GM12873 (cell line): ENCODE results near the gene POFUT2.

Source experiments
- TF ChIP-seq, protein P1 (sequence below): IDR thresholded peaks from 2 replicates; pipeline ENCODE4 v1.5.1; 2012; ENCODE audit warnings: low read depth, mild to moderate bottlenecking, moderate library complexity, low read length, control low read depth; ENCODE audit not compliant: insufficient read depth; ENCODE audit errors: missing control alignments

The POFUT2 gene

DNA sequence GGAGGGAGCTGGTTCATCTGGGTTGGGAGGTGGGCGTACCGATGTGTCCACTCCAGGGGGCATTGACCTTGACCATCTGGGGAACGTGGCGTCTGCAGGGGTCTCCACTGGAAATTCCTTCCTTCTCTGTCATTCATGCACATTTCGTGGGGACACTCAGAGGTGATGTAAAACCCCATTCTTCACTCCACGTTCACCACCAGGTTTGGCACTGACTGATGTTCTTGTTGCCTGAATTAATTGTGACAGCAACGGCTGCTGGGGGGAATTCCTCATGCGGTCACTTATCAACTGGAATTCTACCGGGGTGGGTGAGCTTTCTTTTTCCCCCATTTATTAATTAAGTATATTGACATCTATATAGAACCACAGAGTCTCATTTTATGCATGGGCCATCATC lies 18.1 kb upstream of the POFUT2 start:
- TF ChIP-seq, protein P1, sequence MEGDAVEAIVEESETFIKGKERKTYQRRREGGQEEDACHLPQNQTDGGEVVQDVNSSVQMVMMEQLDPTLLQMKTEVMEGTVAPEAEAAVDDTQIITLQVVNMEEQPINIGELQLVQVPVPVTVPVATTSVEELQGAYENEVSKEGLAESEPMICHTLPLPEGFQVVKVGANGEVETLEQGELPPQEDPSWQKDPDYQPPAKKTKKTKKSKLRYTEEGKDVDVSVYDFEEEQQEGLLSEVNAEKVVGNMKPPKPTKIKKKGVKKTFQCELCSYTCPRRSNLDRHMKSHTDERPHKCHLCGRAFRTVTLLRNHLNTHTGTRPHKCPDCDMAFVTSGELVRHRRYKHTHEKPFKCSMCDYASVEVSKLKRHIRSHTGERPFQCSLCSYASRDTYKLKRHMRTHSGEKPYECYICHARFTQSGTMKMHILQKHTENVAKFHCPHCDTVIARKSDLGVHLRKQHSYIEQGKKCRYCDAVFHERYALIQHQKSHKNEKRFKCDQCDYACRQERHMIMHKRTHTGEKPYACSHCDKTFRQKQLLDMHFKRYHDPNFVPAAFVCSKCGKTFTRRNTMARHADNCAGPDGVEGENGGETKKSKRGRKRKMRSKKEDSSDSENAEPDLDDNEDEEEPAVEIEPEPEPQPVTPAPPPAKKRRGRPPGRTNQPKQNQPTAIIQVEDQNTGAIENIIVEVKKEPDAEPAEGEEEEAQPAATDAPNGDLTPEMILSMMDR, result no peak

DNA sequence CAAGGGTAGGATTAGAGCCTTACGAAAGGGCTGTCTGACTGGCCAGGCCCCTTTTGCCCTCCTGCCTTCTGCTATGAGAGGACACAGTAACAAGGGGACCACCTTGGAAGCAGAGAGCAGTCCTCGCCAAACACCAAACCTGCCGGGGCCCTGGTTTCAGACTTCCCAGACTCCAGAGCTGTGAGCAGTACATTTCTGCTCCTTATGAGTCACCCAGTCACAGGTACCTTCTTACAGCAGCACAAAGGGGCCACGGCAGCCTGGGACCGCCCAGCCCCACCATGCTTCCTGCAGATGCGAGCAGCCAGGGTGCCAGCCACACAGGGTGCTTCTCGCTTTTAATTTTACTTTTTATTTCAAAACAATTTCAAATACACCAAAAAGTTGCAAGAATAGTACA lies 17.2 kb upstream of the POFUT2 start:
- TF ChIP-seq, protein P1, result no peak

DNA sequence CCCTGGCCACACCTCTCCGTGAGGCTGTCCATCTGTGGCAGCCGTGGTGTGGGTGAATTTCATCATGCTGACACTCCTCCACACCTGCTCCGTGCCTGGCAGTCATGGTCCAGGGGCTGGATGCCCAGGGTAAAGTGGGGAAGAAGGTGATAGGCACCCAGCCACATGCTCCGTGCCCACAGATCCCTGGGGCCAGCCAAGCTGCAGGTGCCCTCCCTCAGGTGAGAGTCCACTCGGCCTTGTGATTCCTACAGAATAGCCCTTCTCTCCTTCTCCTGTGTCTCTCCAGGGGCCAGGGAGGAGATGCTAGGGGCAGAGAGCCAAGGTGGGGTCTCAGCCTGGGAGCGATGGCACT lies 16.8 kb upstream of the POFUT2 start:
- TF ChIP-seq, protein P1, result no peak

DNA sequence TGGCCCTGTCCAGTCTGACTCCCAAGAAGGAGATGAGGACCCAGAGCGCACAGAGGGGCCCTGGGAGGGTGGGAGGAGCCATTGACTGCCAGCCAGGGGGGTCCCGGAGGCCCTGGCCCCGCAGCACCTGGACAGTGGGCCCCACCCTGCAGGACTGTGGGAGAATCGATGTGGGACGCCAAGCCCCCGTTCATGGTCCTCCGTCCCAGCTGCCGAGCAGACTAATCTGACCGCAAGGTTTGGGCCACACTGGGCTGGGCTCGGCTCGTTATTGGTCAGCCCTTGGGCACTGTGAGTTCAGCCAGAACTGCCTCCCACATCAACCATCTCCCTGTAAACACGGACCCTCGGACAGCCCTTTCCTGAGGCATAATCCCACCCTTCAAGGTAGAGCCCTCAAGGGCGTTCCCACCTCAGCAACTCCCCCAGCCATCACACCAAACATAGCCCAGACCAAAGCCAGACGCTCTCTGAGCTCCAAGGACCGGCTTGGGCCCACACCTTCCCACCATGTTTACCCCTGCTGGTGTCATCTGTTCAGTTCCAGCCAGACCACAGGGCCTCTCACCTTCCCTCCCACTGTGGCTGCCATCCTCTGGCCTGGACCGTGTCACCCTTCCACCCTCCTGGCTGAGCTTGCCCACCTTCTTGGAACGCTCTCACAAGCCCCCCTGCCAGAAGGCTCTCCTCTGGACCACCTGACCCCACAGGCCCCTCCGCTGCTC lies 16.2 kb upstream of the POFUT2 start:
- TF ChIP-seq, protein P1, result no peak

DNA sequence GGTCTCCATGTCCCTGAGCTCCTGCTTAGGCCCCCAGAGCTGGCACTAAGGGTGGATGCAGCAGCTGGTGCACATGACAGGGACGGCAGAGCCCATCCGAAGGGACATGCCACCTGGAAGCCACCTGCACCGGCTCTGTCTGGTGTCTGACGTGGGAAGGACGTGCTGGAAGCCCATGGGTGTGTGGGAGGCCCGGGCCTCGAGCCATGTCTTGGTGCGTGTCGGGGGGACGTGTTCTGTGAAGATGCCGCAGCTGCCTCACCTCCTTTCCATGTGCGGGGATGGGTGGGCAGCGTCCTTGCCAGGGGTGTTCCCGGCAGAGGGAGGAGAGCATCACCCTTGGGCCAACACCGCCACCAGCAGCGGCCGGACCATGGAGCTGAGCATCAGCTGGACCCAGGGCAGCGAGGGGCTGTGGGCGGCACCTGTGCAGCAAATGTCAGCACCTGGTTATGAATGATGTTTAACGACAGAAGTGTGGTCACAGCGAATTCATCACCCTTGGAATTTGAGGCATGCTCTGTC lies 15.5 kb upstream of the POFUT2 start:
- TF ChIP-seq, protein P1, result no peak

DNA sequence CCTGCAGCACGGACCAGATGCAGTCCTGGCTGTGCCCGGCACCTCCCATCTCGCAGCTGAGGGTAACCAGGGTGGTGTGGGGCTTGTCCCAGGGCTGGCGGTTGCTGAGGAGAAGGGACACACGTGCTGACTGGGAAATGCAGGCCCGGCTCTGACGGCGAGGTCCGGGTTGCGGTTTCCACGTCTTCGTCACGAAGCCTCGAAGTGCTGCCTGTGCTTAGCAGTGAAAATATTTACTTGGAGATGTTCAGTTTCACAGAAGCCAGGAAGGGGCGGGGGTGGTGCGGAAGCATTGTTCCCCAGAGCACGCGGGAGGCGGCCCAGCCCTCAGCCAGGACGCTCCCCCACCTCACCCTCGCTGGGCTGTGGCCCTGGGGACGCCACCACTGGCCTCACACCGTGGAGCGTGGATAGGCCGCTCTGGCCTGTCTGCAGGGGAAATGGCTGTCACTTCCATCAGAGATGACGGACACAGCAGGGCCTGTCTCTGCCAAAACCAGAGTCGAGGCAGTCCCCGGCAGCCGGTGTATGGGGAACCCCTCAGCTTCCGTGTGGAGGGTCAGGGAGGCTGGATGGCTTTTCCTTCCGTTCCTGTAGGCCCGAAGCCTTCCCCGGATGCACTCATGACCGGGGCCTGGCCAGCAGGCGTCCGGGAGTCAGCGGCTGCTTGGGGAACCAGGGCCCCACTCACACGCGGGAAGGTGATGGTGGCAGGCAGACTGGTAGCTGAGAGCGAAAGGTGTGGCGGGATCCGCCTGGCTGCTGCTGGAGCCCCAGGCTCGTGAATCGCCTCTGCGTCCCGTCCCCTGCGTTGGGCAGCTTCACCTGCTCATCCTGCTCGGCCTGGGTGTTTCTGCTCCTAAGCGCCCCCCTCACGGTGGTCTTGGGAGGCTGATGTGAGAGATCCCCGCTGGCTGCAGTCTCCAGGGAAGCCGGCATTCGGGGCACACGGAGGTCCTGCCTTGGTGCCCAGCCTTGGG lies 14.7 kb upstream of the POFUT2 start:
- TF ChIP-seq, protein P1, result no peak

DNA sequence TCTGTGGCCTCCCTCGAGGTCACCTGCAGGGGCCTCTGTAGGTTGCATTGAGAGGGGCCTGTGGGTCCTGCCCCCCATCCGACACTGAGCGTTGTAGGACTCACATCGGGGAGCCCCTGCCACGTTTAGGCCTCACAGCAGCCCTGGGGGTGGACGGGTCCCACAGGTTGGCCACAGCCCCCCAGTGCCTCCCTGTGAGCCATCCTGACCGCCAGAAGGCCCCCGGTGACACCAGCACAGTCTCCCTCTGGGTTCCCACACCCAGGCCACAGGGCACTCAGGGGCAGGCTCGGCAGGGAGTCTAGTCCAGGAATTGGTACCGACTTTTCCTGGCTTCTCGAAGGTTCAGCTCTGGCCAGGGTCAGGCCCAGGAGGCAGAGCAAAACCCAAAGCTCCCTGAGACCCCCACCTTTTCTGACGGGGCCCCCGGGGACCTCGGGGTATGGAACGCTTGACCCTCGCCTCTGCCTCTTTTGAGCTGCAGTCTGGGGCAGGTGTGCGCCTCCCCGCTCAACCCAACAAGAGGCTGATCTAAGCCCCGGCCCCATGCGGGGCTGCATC lies 13.9 kb upstream of the POFUT2 start:
- TF ChIP-seq, protein P1, result no peak
